Uterus (tissue), 4 donors: ENCODE results near the gene DOCK6. TPM values are rescaled to one million over a fixed set of nuclear protein-coding genes. Genes with fewer than 3 reads are reported as not detected.
A peak's percentile ranks its signal among the peaks of the same experiment; 100 is the strongest.

Source experiments
- DNase-seq, 2 donors: peaks; one replicate each; pipeline ENCODE4 v3.0.0-alpha.2; 2019 to 2020
- H3K27ac ChIP-seq, 2 donors: fragments of 200-600 bp; sonication (generic); 1 replicate in 1 of 2; 2 replicates in 1 of 2; pipeline ENCODE4 v1.5.1; 2016 to 2018
- H3K27me3 ChIP-seq, 2 donors: fragments of 200-600 bp; sonication (generic); one replicate each; pipeline ENCODE4 v1.5.1; 2018 to 2019; ENCODE audit warnings: control low read depth in 1 of 2
- H3K36me3 ChIP-seq, 2 donors: fragments of 200-600 bp; sonication (generic); one replicate each; pipeline ENCODE4 v1.5.1; 2019; ENCODE audit warnings: control low read depth in 1 of 2
- H3K4me1 ChIP-seq, 2 donors: fragments of 200-600 bp; sonication (generic); one replicate each; pipeline ENCODE4 v1.5.1; 2018 to 2019; ENCODE audit warnings: control low read depth in 1 of 2
- H3K4me3 ChIP-seq, 2 donors: fragments of 200-600 bp; sonication (generic); 1 replicate in 1 of 2; 2 replicates in 1 of 2; pipeline ENCODE4 v1.5.1; 2018 to 2019; ENCODE audit warnings: mild to moderate bottlenecking in 1 of 2
- H3K9me3 ChIP-seq, 2 donors: fragments of 200-600 bp; sonication (generic); one replicate each; pipeline ENCODE4 v1.5.1; 2019; ENCODE audit warnings: control low read depth in 1 of 2
- POLR2A ChIP-seq, 2 donors: fragments of 450-650 bp; IDR thresholded peaks; one replicate each; pipeline ENCODE4 v1.6.1; 2016; ENCODE audit warnings: antibody characterized with exemption in 2 of 2, mild to moderate bottlenecking in 1 of 2, moderate library complexity in 1 of 2
- intact Hi-C: fragments of 100-400 bp; cut with DNase I; formaldehyde crosslinking; loops from one replicate; pipeline ENCODE4 v1.15.1; 2023; ENCODE audit warnings: low total_unique reads
- total RNA-seq, 4 donors: library from RNA; depleted of rRNA in 3 of 4; stranded (reverse); fragments of >200 nt in 3 of 4; gene quantifications; one replicate each; pipeline versions ENCODE4 v1.1.0 to v1.2.4, GENCODE V29; 2014 to 2023
- TF ChIP-seq, protein P1 (sequence below), 4 experiments: fragments of 200-600 bp in 2 of 4; fragments of 450-650 bp in 2 of 4; sonication (generic) in 2 of 4; IDR thresholded peaks; one replicate each; pipeline ENCODE4 v1.5.1; 2016 to 2019; ENCODE audit warnings: antibody characterized with exemption in 4 of 4, mild to moderate bottlenecking in 2 of 4, moderate library complexity in 1 of 4
- donor health status: DM: yes; HTN: yes; CAD: no.

The DOCK6 gene
- total RNA-seq, 4 donors from 2014 or later, result 13.5 to 89.4 (median 38.6) TPM

- no peaks in the 10 kb centered on the region for H3K36me3 ChIP-seq
- H3K4me1 ChIP-seq, result peaks cover 0 to 24% of the 10 kb centered on the region in 2 donors
- no peak overlapping the region for H3K4me3 ChIP-seq
- H3K9me3 ChIP-seq, result no peaks in the 10 kb centered on the region
- H3K27ac ChIP-seq, result peak overlapping the region; percentile 98 to 99
- TF ChIP-seq, protein P1, sequence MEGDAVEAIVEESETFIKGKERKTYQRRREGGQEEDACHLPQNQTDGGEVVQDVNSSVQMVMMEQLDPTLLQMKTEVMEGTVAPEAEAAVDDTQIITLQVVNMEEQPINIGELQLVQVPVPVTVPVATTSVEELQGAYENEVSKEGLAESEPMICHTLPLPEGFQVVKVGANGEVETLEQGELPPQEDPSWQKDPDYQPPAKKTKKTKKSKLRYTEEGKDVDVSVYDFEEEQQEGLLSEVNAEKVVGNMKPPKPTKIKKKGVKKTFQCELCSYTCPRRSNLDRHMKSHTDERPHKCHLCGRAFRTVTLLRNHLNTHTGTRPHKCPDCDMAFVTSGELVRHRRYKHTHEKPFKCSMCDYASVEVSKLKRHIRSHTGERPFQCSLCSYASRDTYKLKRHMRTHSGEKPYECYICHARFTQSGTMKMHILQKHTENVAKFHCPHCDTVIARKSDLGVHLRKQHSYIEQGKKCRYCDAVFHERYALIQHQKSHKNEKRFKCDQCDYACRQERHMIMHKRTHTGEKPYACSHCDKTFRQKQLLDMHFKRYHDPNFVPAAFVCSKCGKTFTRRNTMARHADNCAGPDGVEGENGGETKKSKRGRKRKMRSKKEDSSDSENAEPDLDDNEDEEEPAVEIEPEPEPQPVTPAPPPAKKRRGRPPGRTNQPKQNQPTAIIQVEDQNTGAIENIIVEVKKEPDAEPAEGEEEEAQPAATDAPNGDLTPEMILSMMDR (IDR thresholded peaks at IDR 0.05), result no peak
- TF ChIP-seq POLR2A (IDR thresholded peaks at IDR 0.05), result no peak
- DNase-seq, result no peak
- intact Hi-C loops, result no loop called here
- no peaks in the 10 kb centered on the region for H3K27me3 ChIP-seq
Measured at GRCh38 chr19:11177592-11177991, 84.7 kb downstream of the DOCK6 start.

GRCh38 chr19:11176466-11177193 lies 85.7 kb downstream of the DOCK6 start:
- H3K4me1 ChIP-seq, result peaks cover 0 to 23% of the 10 kb centered on the region in 2 donors
- intact Hi-C loops, result no loop called here
- no peaks in the 10 kb centered on the region for H3K27me3 ChIP-seq
- no peaks in the 10 kb centered on the region for H3K9me3 ChIP-seq
- H3K4me3 ChIP-seq, result no peak overlapping the region
- no peaks in the 10 kb centered on the region for H3K36me3 ChIP-seq
- peak overlapping the region; percentile 3 to 99 for H3K27ac ChIP-seq
- DNase-seq, result no peak
- TF ChIP-seq POLR2A (IDR thresholded peaks at IDR 0.05), result no peak
- TF ChIP-seq, protein P1 (IDR thresholded peaks at IDR 0.05), result no peak

DNA sequence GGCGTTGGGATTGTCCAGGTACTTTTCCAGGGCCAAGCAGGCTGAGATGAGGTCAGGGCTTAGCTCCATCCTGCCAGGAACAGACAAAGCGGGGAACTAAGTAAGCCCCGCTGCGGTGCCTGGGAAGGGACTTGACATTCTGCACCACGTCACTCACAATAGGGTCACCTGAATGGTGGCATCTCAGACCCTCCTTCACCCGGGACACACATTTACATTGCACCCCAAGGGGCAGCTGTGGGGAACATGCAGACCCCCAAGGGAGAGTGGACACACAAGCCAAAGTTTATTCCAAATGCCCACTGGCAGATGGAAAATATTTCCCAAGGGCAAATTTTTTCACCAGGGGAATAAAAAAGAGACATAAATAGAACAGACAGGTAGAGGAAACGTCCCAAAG lies 86.4 kb downstream of the DOCK6 start:
- intact Hi-C loops, result no loop called here
- H3K27me3 ChIP-seq, result no peaks in the 10 kb centered on the region
- no peak overlapping the region for H3K4me3 ChIP-seq
- TF ChIP-seq, protein P1 (IDR thresholded peaks at IDR 0.05), result no peak
- TF ChIP-seq POLR2A (IDR thresholded peaks at IDR 0.05), result no peak
- peaks cover 2 to 21% of the 10 kb centered on the region in 2 donors for H3K4me1 ChIP-seq
- no peak for DNase-seq
- peak overlapping the region in 1 of 2 donors; percentile 2 for H3K27ac ChIP-seq
- H3K36me3 ChIP-seq, result no peaks in the 10 kb centered on the region
- H3K9me3 ChIP-seq, result no peaks in the 10 kb centered on the region

- Histone ChIP-seq H3K4me3 (no peak overlapping the region), H3K27ac (no peak overlapping the region), H3K27me3 (no peaks in the 10 kb centered on the region), H3K36me3 (no peaks in the 10 kb centered on the region), H3K4me1 (peaks cover 4 to 28% of the 10 kb centered on the region in 2 donors), H3K9me3 (no peaks in the 10 kb centered on the region)
- intact Hi-C loops, result no loop called here
- no peak for DNase-seq
- no peak for TF ChIP-seq POLR2A (IDR thresholded peaks at IDR 0.05)
- TF ChIP-seq, protein P1 (IDR thresholded peaks at IDR 0.05), result no peak
Measured at GRCh38 chr19:11174336-11174735, 88.0 kb downstream of the DOCK6 start.

- Histone ChIP-seq H3K4me1 (peaks cover 4 to 21% of the 10 kb centered on the region in 2 donors), H3K27me3 (no peaks in the 10 kb centered on the region), H3K36me3 (no peaks in the 10 kb centered on the region), H3K27ac (peak overlapping the region; percentile 93 to 96), H3K9me3 (no peaks in the 10 kb centered on the region), H3K4me3 (no peak overlapping the region)
- DNase-seq, result no peak
- intact Hi-C loops, result no loop called here
- TF ChIP-seq POLR2A (IDR thresholded peaks at IDR 0.05), result no peak
- TF ChIP-seq, protein P1 (IDR thresholded peaks at IDR 0.05), result no peak
Measured at GRCh38 chr19:11173516-11174155, 88.7 kb downstream of the DOCK6 start.
